HG02623 (cell line): ENCODE results near the gene SCAF4.
"Not testable (repeated sequence)": the region's sequence is repeated elsewhere in the genome, so short reads cannot be mapped to it uniquely, and the experiment has no call there.

ENCODE experiments used
- ATAC-seq: cut with Tn5 transposase; IDR thresholded peaks from one replicate; pipeline ENCODE4 v1.9.1; 2021; ENCODE audit warnings: moderate library complexity; ENCODE audit not compliant: unreplicated experiment

SCAF4 gene

GRCh38 chr21:31675960-31676359 lies 56.0 kb downstream of the SCAF4 start:
- ATAC-seq = no peak

GRCh38 chr21:31675318-31675717 lies 56.6 kb downstream of the SCAF4 start:
- ATAC-seq = no peak

- ATAC-seq = no peak
Observed at GRCh38 chr21:31673321-31673912, 58.5 kb downstream of the SCAF4 start.

GRCh38 chr21:31671931-31672330 lies 60.0 kb downstream of the SCAF4 start:
- no peak for ATAC-seq

GRCh38 chr21:31671146-31671716 lies 60.7 kb downstream of the SCAF4 start:
- no peak for ATAC-seq

- no peak for ATAC-seq
Observed at GRCh38 chr21:31670070-31670469, 61.8 kb downstream of the SCAF4 start.

GRCh38 chr21:31668651-31669491 lies 63.0 kb downstream of the SCAF4 start:
- ATAC-seq = peak; percentile 54

GRCh38 chr21:31667639-31668038 lies 64.3 kb downstream of the SCAF4 start:
- no peak for ATAC-seq

- ATAC-seq = no peak
Observed at GRCh38 chr21:31667132-31667531, 64.8 kb downstream of the SCAF4 start.

- no peak for ATAC-seq
Observed at GRCh38 chr21:31666445-31667010, 65.4 kb downstream of the SCAF4 start.

GRCh38 chr21:31665869-31666268 lies 66.0 kb downstream of the SCAF4 start:
- not testable (repeated sequence) for ATAC-seq

GRCh38 chr21:31665397-31665796 lies 66.5 kb downstream of the SCAF4 start:
- no peak for ATAC-seq

GRCh38 chr21:31663584-31664249 lies 68.2 kb downstream of the SCAF4 start:
- no peak for ATAC-seq

GRCh38 chr21:31660591-31660990 lies 71.3 kb downstream of the SCAF4 start:
- no peak for ATAC-seq

- peak; percentile 31 for ATAC-seq
Observed at GRCh38 chr21:31660259-31660565, 71.7 kb downstream of the SCAF4 start.

GRCh38 chr21:31659536-31660258 lies 72.2 kb downstream of the SCAF4 start, which contains the start of gene SOD1:
SOD1 (plus strand) TSS chr21:31659693; CDS start chr21:31659770, 77 bp downstream.
- ATAC-seq = peak; percentile 93

- peak; percentile 13 for ATAC-seq
Observed at GRCh38 chr21:31659286-31659535, 72.7 kb downstream of the SCAF4 start.

GRCh38 chr21:31658053-31658452 lies 73.9 kb downstream of the SCAF4 start:
- no peak for ATAC-seq

GRCh38 chr21:31656199-31657095 lies 75.5 kb downstream of the SCAF4 start:
- no peak for ATAC-seq
